Measurements from ENCODE around the gene ATP1A2. TPM values are rescaled to one million over a fixed set of nuclear protein-coding genes. Genes with fewer than 3 reads are reported as not detected.
"Not testable (repeated sequence)": the region's sequence is repeated elsewhere in the genome, so short reads cannot be mapped to it uniquely, and the experiment has no call there.

The ATP1A2 gene
- total RNA-seq, 1 donor: 0.27 TPM

- peak; percentile 67 for DNase-seq (ENCODE audit: low read depth)
- no peak overlapping the region for H3K4me3 ChIP-seq (ENCODE audit: low read depth, low read length)
- peak; percentile 54 for TF ChIP-seq CTCF (IDR thresholded peaks at IDR 0.05; ENCODE audit: insufficient read depth, low read length)
Measured at GRCh38 chr1:160108888-160109662, 6.5 kb upstream of the ATP1A2 start.

GRCh38 chr1:160109686-160110085 is 5.9 kb upstream of the ATP1A2 start:
- no peak for TF ChIP-seq CTCF (IDR thresholded peaks at IDR 0.05; ENCODE audit: insufficient read depth, low read length)

GRCh38 chr1:160111462-160111861 is 4.1 kb upstream of the ATP1A2 start:
- DNase-seq (ENCODE audit: low read depth); H3K4me3 ChIP-seq (ENCODE audit: low read depth, low read length): not testable (repeated sequence)

More at GRCh38 chr1:160109686-160110085, 5.9 kb upstream of the ATP1A2 start:
- DNase-seq (ENCODE audit: low read depth): no peak
- no peak overlapping the region for H3K4me3 ChIP-seq (ENCODE audit: low read depth, low read length)

- no peak overlapping the region for H3K4me3 ChIP-seq (ENCODE audit: low read depth, low read length)
- TF ChIP-seq CTCF (IDR thresholded peaks at IDR 0.05; ENCODE audit: insufficient read depth, low read length): no peak
- no peak for DNase-seq (ENCODE audit: low read depth)
Measured at GRCh38 chr1:160112357-160112756, 3.2 kb upstream of the ATP1A2 start.

- no peak overlapping the region for H3K4me3 ChIP-seq (ENCODE audit: low read depth, low read length)
- TF ChIP-seq CTCF (IDR thresholded peaks at IDR 0.05; ENCODE audit: insufficient read depth, low read length): no peak
- DNase-seq (ENCODE audit: low read depth): no peak
Measured at GRCh38 chr1:160113407-160113806, 2.2 kb upstream of the ATP1A2 start.

- no peak for TF ChIP-seq CTCF (IDR thresholded peaks at IDR 0.05; ENCODE audit: insufficient read depth, low read length)
- no peak overlapping the region for H3K4me3 ChIP-seq (ENCODE audit: low read depth, low read length)
- DNase-seq (ENCODE audit: low read depth): no peak
Measured at GRCh38 chr1:160114085-160114484, 1.5 kb upstream of the ATP1A2 start.

GRCh38 chr1:160116283-160117147 is 956 bp downstream of the ATP1A2 start:
- no peak overlapping the region for H3K4me3 ChIP-seq (ENCODE audit: low read depth, low read length)
- DNase-seq (ENCODE audit: low read depth): peak; percentile 52
- no peak for TF ChIP-seq CTCF (IDR thresholded peaks at IDR 0.05; ENCODE audit: insufficient read depth, low read length)

All from fibroblast of the aortic adventitia (primary cell).